Germinal center (tissue), 1 donor: ENCODE measurements around the gene CXorf58.
"Not testable (repeated sequence)": the region's sequence is repeated elsewhere in the genome, so short reads cannot be mapped to it uniquely, and the experiment has no call there.

Experiments used
- DNase-seq: peaks from one replicate; pipeline ENCODE4 v3.0.0; 2012; ENCODE audit warnings: mixed read lengths, low spot score

CXorf58 gene

GRCh38 chrX:23953908-23954269 lies 46.1 kb downstream of the CXorf58 start:
- DNase-seq, result no peak

- DNase-seq, result no peak
Measured at GRCh38 chrX:23954396-23954795, 46.6 kb downstream of the CXorf58 start.

- no peak for DNase-seq
Measured at GRCh38 chrX:23959781-23960180, 52.0 kb downstream of the CXorf58 start.

- DNase-seq, result no peak
Measured at GRCh38 chrX:23964191-23964590, 56.4 kb downstream of the CXorf58 start.

GRCh38 chrX:23965630-23966029 lies 57.8 kb downstream of the CXorf58 start:
- not testable (repeated sequence) for DNase-seq

- no peak for DNase-seq
Measured at GRCh38 chrX:23978491-23978890, 70.7 kb downstream of the CXorf58 start.

- no peak for DNase-seq
Measured at GRCh38 chrX:23980011-23980441, 72.2 kb downstream of the CXorf58 start.

GRCh38 chrX:23981222-23981621 lies 73.4 kb downstream of the CXorf58 start:
- DNase-seq, result no peak

- no peak for DNase-seq
Measured at GRCh38 chrX:23981711-23982110, 73.9 kb downstream of the CXorf58 start.

GRCh38 chrX:23982891-23983290 lies 75.1 kb downstream of the CXorf58 start:
- DNase-seq, result no peak
